IMR-90 (cell line): ENCODE data around the gene ADAMTS13.
"Not testable (repeated sequence)": the region's sequence is repeated elsewhere in the genome, so short reads cannot be mapped to it uniquely, and the experiment has no call there.

Source experiments
- BHLHE40 ChIP-seq: fragments of 150-350 bp; IDR thresholded peaks from 2 replicates; pipeline ENCODE4 v1.6.1; 2016; ENCODE audit warnings: mild to moderate bottlenecking, low read depth, low read length
- ELK1 ChIP-seq: fragments of 150-350 bp; IDR thresholded peaks from 2 replicates; pipeline ENCODE4 v1.6.1; 2016; ENCODE audit warnings: low read depth, mild to moderate bottlenecking, low read length, moderate library complexity, borderline replicate concordance
- MXI1 ChIP-seq: IDR thresholded peaks from 2 replicates; pipeline ENCODE4 v1.6.1; 2012; ENCODE audit warnings: low read depth, mild to moderate bottlenecking, low read length, moderate library complexity, borderline replicate concordance
- NFE2L2 ChIP-seq: fragments of 150-350 bp; IDR thresholded peaks from 2 replicates; pipeline ENCODE4 v1.6.1; 2016; ENCODE audit warnings: low read depth, mild to moderate bottlenecking, low read length
- POLR2A ChIP-seq: IDR thresholded peaks from 2 replicates; pipeline ENCODE4 v1.6.1; 2012; ENCODE audit warnings: mild to moderate bottlenecking, low read depth, low read length
- RAD21 ChIP-seq: IDR thresholded peaks from 2 replicates; pipeline ENCODE4 v1.6.1; 2012; ENCODE audit warnings: low read length, improper control_type of control experiment
- SMC3 ChIP-seq: fragments of 150-350 bp; IDR thresholded peaks from 2 replicates; pipeline ENCODE4 v1.6.1; 2016; ENCODE audit warnings: low read depth, mild to moderate bottlenecking, antibody characterized with exemption, low read length, moderate library complexity
- USF2 ChIP-seq: fragments of 150-350 bp; IDR thresholded peaks from 2 replicates; pipeline ENCODE4 v1.6.1; 2017; ENCODE audit warnings: mild to moderate bottlenecking, antibody characterized with exemption, low read length, low read depth
- TF ChIP-seq, protein P1 (sequence below): conservative IDR thresholded peaks from 2 replicates; pipeline ENCODE4 v1.5.1; 2012; ENCODE audit warnings: mild to moderate bottlenecking, low read depth, low read length, improper control_type of control experiment

DNA sequence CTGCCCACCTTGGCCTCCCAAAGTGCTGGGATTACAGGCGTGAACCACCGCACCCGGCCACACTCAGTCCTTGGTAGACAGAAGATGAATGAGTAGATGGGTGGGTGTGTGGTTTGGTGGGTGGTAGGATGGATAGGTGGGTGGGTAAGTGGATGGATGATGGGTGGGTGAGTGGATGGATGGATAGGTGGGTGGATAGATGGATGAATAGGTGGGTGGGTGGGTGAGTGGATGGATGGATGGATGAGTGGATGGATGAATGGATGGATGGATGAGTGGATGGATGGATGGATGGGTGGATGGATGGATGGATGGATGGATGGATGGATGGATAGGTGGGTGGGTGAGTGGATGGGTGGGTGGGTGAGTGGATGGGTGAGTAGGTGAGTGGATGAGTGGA lies 29.9 kb upstream of the ADAMTS13 start:
- TF ChIP-seq, protein P1, sequence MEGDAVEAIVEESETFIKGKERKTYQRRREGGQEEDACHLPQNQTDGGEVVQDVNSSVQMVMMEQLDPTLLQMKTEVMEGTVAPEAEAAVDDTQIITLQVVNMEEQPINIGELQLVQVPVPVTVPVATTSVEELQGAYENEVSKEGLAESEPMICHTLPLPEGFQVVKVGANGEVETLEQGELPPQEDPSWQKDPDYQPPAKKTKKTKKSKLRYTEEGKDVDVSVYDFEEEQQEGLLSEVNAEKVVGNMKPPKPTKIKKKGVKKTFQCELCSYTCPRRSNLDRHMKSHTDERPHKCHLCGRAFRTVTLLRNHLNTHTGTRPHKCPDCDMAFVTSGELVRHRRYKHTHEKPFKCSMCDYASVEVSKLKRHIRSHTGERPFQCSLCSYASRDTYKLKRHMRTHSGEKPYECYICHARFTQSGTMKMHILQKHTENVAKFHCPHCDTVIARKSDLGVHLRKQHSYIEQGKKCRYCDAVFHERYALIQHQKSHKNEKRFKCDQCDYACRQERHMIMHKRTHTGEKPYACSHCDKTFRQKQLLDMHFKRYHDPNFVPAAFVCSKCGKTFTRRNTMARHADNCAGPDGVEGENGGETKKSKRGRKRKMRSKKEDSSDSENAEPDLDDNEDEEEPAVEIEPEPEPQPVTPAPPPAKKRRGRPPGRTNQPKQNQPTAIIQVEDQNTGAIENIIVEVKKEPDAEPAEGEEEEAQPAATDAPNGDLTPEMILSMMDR, result not testable (repeated sequence)
- not testable (repeated sequence) for TF ChIP-seq POLR2A, BHLHE40, ELK1, RAD21, SMC3, MXI1, USF2, NFE2L2
